Cardiac fibroblast (primary cell): ENCODE results near the gene MTRR.
A peak's percentile ranks its signal among the peaks of the same experiment; 100 is the strongest.

ENCODE experiments used
- DNase-seq, 2 donors: peaks; one replicate each; pipeline versions ENCODE4 v3.0.0 to v3.0.0-alpha.2; 2010; ENCODE audit warnings: low read depth in 2 of 2
- H3K4me3 ChIP-seq, 2 donors: replicated peaks in 1 of 2; 1 replicate in 1 of 2; 2 replicates in 1 of 2; pipeline ENCODE4 v1.5.1; 2011; ENCODE audit warnings: low read depth in 2 of 2, low read length in 2 of 2, mild to moderate bottlenecking in 2 of 2, moderate library complexity in 1 of 2
- TF ChIP-seq, protein P1 (sequence below): IDR thresholded peaks from one replicate; pipeline ENCODE4 v1.5.1; 2011; ENCODE audit warnings: low read depth, mild to moderate bottlenecking, low read length, inconsistent platforms

Gene MTRR

DNA sequence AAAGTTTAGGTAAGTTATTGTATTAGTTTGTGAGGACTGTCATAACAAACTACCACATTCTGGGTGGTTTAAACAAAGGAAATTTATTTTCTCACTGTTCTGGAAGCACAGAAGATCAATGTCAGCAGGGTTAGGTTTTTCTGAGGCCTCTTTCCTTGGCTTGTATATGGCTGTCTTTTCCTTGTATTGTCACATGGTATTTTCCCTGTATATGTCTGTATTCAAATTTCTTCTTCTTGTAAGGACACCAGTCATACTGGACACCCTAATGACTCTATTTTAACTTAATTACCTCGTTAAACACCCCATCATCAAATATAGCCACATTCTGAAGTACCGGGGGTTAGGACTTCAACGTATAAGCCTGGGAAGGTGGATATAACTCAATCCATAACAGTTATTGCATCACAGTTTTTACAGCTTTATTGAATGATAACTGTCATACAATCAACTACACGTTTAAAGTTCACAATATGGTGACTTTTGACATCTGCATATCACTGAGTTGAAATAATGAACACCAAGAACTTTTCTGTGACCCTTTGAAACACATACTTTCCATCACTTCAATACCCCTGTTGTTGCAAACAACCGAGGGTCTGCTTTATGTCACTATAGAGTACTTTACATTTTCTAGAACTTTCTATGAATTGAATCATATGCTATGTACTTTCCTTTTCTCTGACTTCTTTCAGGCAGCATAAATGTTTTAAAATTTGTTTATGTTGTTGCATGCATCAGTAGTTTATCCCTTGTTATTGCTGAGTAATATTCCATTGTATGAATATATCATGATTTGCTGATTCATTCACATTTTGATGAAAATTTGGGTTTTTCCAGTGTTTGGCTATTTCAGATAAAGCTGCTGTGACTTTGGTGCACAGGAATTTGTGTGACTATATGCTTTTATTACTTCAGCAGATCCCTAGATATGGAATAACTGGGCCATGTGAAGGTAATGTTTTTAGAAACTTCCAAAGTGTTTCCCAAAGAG, 48.5 kb downstream of the MTRR start:
- no peak for DNase-seq
- no peak overlapping the region for H3K4me3 ChIP-seq
- TF ChIP-seq, protein P1, sequence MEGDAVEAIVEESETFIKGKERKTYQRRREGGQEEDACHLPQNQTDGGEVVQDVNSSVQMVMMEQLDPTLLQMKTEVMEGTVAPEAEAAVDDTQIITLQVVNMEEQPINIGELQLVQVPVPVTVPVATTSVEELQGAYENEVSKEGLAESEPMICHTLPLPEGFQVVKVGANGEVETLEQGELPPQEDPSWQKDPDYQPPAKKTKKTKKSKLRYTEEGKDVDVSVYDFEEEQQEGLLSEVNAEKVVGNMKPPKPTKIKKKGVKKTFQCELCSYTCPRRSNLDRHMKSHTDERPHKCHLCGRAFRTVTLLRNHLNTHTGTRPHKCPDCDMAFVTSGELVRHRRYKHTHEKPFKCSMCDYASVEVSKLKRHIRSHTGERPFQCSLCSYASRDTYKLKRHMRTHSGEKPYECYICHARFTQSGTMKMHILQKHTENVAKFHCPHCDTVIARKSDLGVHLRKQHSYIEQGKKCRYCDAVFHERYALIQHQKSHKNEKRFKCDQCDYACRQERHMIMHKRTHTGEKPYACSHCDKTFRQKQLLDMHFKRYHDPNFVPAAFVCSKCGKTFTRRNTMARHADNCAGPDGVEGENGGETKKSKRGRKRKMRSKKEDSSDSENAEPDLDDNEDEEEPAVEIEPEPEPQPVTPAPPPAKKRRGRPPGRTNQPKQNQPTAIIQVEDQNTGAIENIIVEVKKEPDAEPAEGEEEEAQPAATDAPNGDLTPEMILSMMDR = no peak

DNA sequence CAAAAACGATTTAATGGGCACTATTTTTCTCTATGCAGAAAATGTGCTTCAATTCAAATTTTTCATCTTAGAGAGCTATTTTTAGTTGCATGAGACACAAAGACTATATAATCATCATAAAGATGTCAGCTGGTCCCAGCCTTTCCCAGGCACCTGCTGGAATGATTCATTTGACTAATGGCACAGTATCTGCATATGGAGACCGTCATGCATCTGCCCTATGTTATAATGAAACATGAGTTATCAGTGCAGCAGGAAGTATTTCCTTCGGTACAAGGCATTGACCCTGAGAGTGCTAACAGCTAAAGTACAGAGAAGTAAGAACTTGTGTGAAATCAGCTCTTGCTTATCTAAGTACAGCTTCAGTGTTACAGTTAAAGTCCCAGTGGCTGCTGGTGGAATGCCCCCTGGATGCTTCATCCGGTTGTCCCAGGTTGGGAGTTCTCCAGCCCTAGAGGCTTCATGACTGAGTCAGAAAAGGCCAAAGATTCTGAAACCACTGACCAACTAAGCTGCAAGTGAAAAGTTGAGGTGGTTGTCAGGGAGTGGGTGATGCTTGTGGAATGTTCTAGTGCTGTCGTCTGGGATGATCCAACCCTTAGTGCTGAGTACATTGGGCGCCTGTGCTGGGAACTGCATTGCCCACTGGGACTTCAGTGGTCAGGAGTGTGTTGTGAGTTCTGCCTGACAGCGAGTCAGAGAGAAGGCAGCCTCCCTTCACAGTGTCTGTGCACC, 57.2 kb downstream of the MTRR start:
- TF ChIP-seq, protein P1 = no peak
- no peak overlapping the region for H3K4me3 ChIP-seq
- peak; percentile 70 to 93 for DNase-seq

DNA sequence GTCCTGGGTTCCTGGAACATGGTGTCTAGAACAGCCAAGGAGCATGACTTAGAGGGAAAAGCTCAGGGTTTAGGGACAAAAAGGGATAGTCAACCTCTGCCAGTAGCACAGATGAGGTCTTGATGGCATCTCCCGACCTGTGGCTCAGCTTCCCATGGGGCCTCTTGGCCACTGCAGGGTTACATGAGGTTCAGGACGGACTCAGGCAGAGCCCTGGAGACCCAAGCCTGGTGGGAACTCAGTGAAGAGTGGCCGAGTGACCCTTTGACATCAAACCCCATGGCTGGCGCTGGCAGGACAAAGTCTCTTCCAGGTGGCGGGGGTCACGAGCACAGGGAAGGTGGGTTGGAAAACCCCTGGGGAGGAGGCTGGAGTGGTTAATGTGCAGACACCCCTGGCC, 57.8 kb downstream of the MTRR start:
- TF ChIP-seq, protein P1 = no peak
- DNase-seq = no peak
- H3K4me3 ChIP-seq = no peak overlapping the region

DNA sequence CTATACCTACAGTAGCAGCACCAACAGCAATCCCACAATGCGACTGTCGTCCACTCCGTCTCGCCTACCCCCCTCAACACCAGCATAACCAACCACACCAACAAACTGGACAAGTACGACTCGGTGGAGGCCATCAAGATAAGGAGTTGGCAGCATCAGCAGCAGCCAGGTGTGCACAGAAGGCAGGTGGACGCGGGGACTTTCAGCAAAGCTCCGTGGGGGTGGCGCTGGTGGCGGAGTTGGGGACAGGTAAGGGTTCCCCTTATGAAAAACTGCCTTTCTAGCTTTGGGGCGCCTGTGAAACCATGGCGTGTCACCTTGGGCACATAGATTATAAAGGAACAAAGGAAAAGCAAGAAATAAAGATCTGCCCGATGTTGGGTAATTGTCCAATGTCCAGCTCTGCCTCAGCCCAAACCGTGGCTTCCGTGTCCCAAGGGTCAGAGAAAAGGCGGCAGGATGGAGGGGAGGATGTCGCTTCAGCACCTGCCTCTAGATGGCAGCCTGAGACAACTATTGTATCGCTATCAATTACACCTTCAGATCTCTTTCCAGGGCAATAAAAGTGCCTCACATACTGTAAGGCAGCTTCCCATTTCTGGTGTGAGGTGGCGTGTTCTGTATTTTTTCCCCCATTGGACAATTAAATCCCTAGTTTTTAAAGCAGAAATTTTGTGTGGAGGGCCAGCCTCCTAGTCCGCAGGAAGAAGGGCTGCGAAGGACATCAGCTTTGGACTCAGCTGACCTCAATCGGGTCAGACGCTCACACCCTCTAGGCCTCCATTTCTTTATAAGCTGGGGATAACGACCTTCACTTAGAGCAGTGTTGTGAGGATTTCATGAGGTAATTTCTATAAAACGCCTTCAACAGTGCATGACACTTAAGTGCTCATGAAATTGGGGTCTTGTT, 58.8 kb downstream of the MTRR start:
- DNase-seq = peak; percentile 59 to 63
- TF ChIP-seq, protein P1 = peak; percentile 73
- H3K4me3 ChIP-seq = no peak overlapping the region

DNA sequence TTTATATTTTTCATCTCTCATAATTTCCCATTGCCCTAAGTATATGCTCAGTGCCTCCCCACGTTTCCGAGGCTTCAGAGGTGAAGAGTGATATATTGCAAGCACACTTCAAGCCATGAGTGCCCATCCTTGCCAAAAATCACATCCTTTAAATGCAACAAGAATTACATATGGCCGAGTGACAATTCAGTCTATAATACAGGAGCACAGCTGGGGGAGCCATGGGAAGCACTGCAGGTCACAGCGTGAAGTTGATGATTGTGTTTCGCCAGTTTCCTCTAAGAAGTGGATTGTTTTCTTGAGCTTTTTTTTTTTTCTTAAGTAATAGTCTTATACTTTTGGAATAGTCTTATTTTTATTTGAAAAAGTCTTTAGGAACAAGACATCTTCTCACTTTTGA, 61.1 kb downstream of the MTRR start:
- TF ChIP-seq, protein P1 = no peak
- H3K4me3 ChIP-seq = no peak overlapping the region
- DNase-seq = no peak

DNA sequence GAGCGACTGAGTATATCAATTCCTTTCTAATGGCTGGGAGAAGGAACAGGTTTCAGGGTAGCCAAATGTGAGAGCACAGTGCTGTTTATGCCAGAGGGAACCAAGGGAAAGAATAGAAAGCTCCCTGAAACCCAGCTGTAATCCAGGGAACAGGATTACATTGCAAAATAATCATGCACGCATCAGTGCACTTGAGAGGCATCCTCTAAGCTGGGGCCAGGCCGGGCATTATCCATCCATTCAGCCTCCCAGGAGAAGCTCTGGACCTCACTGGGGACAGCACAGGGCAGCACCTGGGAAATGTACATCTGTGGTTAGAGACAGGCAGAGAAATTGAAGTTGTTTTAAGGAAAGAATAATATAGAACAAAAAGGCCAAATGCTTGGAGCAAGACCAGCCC, 72.7 kb downstream of the MTRR start:
- TF ChIP-seq, protein P1 = no peak
- H3K4me3 ChIP-seq = no peak overlapping the region
- DNase-seq = no peak
